Uterus (tissue), 4 donors: ENCODE measurements around the gene FAM168A. TPM values are rescaled to one million over a fixed set of nuclear protein-coding genes. Genes with fewer than 3 reads are reported as not detected.

Experiments used
- DNase-seq, 2 donors: peaks; one replicate each; pipeline ENCODE4 v3.0.0-alpha.2; 2019 to 2020
- H3K27ac ChIP-seq, 2 donors: fragments of 200-600 bp; sonication (generic); 1 replicate in 1 of 2; 2 replicates in 1 of 2; pipeline ENCODE4 v1.5.1; 2016 to 2018
- H3K27me3 ChIP-seq, 2 donors: fragments of 200-600 bp; sonication (generic); one replicate each; pipeline ENCODE4 v1.5.1; 2018 to 2019; ENCODE audit warnings: control low read depth in 1 of 2
- H3K36me3 ChIP-seq, 2 donors: fragments of 200-600 bp; sonication (generic); one replicate each; pipeline ENCODE4 v1.5.1; 2019; ENCODE audit warnings: control low read depth in 1 of 2
- H3K4me1 ChIP-seq, 2 donors: fragments of 200-600 bp; sonication (generic); one replicate each; pipeline ENCODE4 v1.5.1; 2018 to 2019; ENCODE audit warnings: control low read depth in 1 of 2
- H3K4me3 ChIP-seq, 2 donors: fragments of 200-600 bp; sonication (generic); 1 replicate in 1 of 2; 2 replicates in 1 of 2; pipeline ENCODE4 v1.5.1; 2018 to 2019; ENCODE audit warnings: mild to moderate bottlenecking in 1 of 2
- H3K9me3 ChIP-seq, 2 donors: fragments of 200-600 bp; sonication (generic); one replicate each; pipeline ENCODE4 v1.5.1; 2019; ENCODE audit warnings: control low read depth in 1 of 2
- POLR2A ChIP-seq, 2 donors: fragments of 450-650 bp; IDR thresholded peaks; one replicate each; pipeline ENCODE4 v1.6.1; 2016; ENCODE audit warnings: antibody characterized with exemption in 2 of 2, mild to moderate bottlenecking in 1 of 2, moderate library complexity in 1 of 2
- intact Hi-C: fragments of 100-400 bp; cut with DNase I; formaldehyde crosslinking; loops from one replicate; pipeline ENCODE4 v1.15.1; 2023; ENCODE audit warnings: low total_unique reads
- total RNA-seq, 4 donors: library from RNA; depleted of rRNA in 3 of 4; stranded (reverse); fragments of >200 nt in 3 of 4; gene quantifications; one replicate each; pipeline versions ENCODE4 v1.1.0 to v1.2.4, GENCODE V29; 2014 to 2023
- TF ChIP-seq, protein P1 (sequence below), 4 experiments: fragments of 200-600 bp in 2 of 4; fragments of 450-650 bp in 2 of 4; sonication (generic) in 2 of 4; IDR thresholded peaks; one replicate each; pipeline ENCODE4 v1.5.1; 2016 to 2019; ENCODE audit warnings: antibody characterized with exemption in 4 of 4, mild to moderate bottlenecking in 2 of 4, moderate library complexity in 1 of 4
- donor health status: DM: yes; HTN: yes; CAD: no.

The FAM168A gene
- total RNA-seq, 4 donors from 2014 or later, result 7.9 to 50.3 (median 25.8) TPM

DNA sequence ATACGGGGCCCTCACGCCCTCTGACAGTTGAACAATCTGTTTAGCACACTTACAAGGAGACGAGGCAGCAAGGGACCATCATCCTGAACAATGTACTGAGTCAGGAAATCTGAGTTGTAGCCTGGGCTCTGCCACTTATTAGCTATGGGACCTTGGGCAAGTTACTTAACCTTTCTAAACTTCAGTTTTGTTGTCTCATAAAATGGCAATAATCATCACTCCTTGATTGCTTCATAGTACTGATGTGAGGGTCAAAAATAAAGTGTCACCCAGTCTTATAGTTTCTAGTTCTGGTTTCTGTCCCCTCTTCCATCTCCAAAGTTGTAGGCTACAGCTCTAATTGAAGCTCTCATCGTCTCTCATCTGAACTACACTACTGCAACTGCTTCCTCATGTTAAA lies 175.0 kb downstream of the FAM168A start:
- no peak for DNase-seq
- intact Hi-C loops, result no loop called here
- Histone ChIP-seq H3K9me3 (no peaks in the 10 kb centered on the region), H3K27me3 (no peaks in the 10 kb centered on the region), H3K27ac (no peak overlapping the region), H3K4me1 (no peaks in the 10 kb centered on the region), H3K36me3 (no peaks in the 10 kb centered on the region), H3K4me3 (no peak overlapping the region)
- TF ChIP-seq, protein P1, sequence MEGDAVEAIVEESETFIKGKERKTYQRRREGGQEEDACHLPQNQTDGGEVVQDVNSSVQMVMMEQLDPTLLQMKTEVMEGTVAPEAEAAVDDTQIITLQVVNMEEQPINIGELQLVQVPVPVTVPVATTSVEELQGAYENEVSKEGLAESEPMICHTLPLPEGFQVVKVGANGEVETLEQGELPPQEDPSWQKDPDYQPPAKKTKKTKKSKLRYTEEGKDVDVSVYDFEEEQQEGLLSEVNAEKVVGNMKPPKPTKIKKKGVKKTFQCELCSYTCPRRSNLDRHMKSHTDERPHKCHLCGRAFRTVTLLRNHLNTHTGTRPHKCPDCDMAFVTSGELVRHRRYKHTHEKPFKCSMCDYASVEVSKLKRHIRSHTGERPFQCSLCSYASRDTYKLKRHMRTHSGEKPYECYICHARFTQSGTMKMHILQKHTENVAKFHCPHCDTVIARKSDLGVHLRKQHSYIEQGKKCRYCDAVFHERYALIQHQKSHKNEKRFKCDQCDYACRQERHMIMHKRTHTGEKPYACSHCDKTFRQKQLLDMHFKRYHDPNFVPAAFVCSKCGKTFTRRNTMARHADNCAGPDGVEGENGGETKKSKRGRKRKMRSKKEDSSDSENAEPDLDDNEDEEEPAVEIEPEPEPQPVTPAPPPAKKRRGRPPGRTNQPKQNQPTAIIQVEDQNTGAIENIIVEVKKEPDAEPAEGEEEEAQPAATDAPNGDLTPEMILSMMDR (IDR thresholded peaks at IDR 0.05), result no peak
- TF ChIP-seq POLR2A (IDR thresholded peaks at IDR 0.05), result no peak

DNA sequence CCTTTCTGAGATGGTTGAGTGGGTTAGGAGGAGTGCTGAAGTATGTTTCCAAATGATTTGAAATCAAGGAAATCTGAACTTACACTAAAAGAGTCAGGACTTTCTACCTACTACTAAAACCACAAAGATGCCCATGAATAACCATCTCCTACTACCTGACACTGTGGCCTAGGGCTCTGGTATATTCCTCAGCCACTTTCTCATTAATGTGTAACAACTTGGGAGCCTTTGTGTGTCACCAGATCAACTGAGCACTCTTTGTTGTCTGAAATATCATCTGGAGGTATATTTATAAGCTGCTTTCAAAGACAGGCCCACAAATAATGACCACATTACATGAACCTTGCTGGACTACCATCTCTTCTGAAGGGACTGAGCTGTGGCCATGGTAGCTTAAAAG lies 177.8 kb downstream of the FAM168A start:
- H3K4me3 ChIP-seq, result no peak overlapping the region
- intact Hi-C loops, result no loop called here
- H3K36me3 ChIP-seq, result no peaks in the 10 kb centered on the region
- H3K27ac ChIP-seq, result no peak overlapping the region
- H3K4me1 ChIP-seq, result no peaks in the 10 kb centered on the region
- TF ChIP-seq, protein P1 (IDR thresholded peaks at IDR 0.05), result no peak
- no peak for TF ChIP-seq POLR2A (IDR thresholded peaks at IDR 0.05)
- DNase-seq, result no peak
- H3K27me3 ChIP-seq, result no peaks in the 10 kb centered on the region
- H3K9me3 ChIP-seq, result no peaks in the 10 kb centered on the region

GRCh38 chr11:73416786-73417185 lies 181.1 kb downstream of the FAM168A start:
- intact Hi-C loops, result no loop called here
- no peaks in the 10 kb centered on the region for H3K27me3 ChIP-seq
- no peaks in the 10 kb centered on the region for H3K9me3 ChIP-seq
- H3K4me3 ChIP-seq, result no peak overlapping the region
- no peaks in the 10 kb centered on the region for H3K4me1 ChIP-seq
- no peaks in the 10 kb centered on the region for H3K36me3 ChIP-seq
- no peak for DNase-seq
- TF ChIP-seq, protein P1 (IDR thresholded peaks at IDR 0.05), result no peak
- no peak for TF ChIP-seq POLR2A (IDR thresholded peaks at IDR 0.05)
- no peak overlapping the region for H3K27ac ChIP-seq

GRCh38 chr11:73415854-73416615 lies 181.9 kb downstream of the FAM168A start:
- H3K9me3 ChIP-seq, result no peaks in the 10 kb centered on the region
- no peak overlapping the region for H3K4me3 ChIP-seq
- H3K27ac ChIP-seq, result no peak overlapping the region
- H3K36me3 ChIP-seq, result no peaks in the 10 kb centered on the region
- TF ChIP-seq POLR2A (IDR thresholded peaks at IDR 0.05), result no peak
- TF ChIP-seq, protein P1 (IDR thresholded peaks at IDR 0.05), result no peak
- intact Hi-C loops, result no loop called here
- DNase-seq, result no peak
- no peaks in the 10 kb centered on the region for H3K27me3 ChIP-seq
- H3K4me1 ChIP-seq, result no peaks in the 10 kb centered on the region

- Histone ChIP-seq H3K27me3 (no peaks in the 10 kb centered on the region), H3K4me1 (no peaks in the 10 kb centered on the region), H3K4me3 (no peak overlapping the region), H3K36me3 (no peaks in the 10 kb centered on the region), H3K9me3 (no peaks in the 10 kb centered on the region), H3K27ac (peak overlapping the region; percentile 38 to 42)
- intact Hi-C loops, result no loop called here
- TF ChIP-seq, protein P1 (IDR thresholded peaks at IDR 0.05), result no peak
- no peak for TF ChIP-seq POLR2A (IDR thresholded peaks at IDR 0.05)
- no peak for DNase-seq
These were observed 182.8 kb downstream of the FAM168A start for GRCh38 chr11:73414977-73415651.
